Middle frontal gyrus (tissue), 1 donor: ENCODE data around the gene POU6F1.

ENCODE experiments used
- DNase-seq: peaks from one replicate; pipeline ENCODE4 v3.0.0-alpha.2; 2015; ENCODE audit warnings: low spot score; ENCODE audit errors: extremely low spot score

The POU6F1 gene

DNA sequence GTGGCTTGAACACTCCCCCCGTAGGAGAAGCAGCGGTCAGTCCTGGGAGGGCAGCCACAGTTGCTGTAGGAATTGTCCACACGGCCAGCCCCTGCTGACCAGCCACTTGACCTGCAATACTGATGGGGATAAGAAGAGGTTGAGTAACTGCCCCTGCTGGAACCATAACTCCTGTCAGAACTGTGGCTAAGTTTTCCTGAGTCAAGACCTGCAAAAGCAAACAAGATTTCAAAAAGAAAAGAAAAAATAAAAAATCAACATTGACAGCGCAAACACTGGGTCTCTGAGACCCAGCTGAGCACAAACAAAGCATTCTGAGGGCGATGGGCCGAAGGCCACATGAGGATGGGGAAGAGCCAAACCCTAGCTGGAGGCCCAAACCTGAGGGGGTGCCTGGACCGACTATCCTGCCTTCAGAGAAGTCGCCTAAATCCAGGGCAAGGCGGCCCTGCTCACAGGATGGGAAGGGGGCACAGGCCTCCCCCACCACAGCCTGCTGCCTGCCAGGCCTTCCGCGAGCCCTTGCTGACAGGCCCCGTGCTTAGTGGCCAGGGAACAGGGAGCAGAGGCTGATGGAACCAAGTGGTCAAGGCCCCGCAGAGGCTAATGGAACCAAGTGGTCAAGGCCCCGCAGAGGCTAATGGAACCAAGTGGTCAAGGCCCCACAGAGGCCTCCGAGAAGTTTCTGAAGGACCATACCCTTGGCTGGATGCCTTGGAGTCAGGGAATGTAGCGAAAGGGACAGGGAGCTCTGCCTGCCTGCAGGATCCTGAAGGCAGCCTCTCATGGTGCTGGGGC, 19.1 kb downstream of the POU6F1 start:
- DNase-seq: no peak

DNA sequence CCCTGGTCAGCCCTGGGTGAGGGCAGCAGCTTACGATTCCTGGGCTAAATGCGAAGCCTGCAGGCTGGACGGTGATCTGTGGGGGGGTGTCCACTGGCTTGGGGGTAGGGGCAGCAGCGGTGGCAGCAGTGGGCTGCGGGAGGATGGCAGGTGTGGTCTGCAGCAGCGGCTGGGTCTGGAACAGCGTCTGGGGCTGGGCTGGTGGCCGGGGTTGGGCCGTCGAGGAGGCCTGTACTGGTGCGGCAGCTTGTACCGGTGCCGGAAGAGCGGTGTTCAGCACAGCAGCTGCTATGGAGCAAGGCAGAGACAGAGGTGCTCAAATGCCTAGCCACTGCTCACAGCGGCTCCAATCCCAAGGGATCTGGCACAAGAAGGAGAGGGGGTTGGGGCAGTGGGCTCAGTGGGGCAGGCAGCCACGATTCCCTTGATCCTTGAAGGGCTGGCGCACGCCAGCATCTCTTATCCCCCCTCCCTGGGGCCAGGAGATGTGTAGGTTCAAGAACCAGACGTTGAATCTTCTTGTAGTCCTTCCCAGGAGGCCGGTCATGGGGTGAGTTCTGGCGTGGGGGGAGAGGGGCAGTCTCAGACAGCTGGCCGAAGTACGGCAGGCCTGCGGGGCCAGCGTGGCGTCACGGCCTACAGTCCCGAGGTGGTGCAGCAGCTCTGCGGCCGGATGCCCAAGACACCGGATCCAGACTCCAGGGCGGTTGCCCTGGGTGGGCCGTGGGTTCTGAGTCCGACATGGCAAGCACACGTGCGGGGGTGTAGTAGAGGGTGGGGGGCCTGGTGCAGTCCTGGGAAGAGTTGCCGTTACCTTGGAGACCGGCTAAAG, 19.9 kb downstream of the POU6F1 start:
- DNase-seq: no peak

DNA sequence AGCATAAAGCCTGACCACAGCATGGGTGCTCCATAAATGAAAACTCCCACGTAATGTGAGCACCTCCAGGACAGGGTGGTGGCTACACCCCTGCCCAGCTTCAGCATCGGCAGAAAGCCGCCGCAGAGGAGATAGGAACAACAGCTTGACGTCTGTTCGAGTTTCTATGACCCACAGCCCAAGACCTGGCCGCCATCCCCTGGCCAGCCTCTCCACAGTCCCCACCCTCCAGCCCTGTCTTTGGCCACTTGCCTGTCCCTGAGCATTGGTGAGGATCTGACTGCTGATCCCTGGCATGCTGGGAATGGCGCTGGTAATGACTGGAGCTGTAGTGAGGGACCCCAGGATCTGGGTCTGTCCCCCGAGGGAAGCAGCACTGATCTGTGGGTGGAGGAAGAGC, 21.3 kb downstream of the POU6F1 start:
- DNase-seq: no peak

DNA sequence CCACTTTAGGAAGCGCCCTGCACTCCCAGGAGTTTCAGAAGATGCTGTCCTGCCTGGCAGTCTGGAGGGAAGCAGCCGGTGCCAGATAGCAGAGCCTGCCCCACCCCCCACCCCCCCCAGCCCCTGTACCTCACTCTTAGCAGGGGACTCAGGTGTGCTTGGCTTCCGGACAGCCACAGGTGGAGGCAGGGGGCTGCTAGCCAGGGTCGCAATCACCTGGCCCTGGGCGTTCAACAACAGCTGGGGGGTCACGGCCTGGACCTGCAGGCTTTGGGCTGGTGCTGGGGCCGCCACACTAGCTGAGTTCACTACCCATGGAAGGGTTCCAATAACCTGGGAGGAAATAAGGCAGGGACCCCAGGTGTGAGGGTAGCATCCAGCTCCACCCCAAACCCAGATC, 22.0 kb downstream of the POU6F1 start:
- DNase-seq: no peak

DNA sequence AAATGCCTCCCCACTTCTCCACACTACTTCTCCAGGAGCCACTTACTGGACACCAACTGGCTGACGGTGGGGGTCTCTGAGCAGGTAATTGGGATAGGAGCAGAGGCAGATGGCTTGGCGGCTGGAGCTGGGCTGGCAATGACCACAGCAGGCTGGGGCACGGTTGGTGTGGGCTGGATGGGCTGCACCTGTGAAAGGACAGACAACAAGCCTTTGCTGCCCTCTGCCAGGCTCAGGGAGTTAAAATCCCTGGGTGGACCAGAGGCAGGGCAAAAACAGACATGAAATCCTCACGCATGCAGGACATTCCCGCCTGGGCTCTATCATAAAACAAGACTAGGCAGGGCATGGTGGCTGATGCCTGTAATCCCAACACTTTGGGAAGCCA, 25.6 kb downstream of the POU6F1 start:
- no peak for DNase-seq

DNA sequence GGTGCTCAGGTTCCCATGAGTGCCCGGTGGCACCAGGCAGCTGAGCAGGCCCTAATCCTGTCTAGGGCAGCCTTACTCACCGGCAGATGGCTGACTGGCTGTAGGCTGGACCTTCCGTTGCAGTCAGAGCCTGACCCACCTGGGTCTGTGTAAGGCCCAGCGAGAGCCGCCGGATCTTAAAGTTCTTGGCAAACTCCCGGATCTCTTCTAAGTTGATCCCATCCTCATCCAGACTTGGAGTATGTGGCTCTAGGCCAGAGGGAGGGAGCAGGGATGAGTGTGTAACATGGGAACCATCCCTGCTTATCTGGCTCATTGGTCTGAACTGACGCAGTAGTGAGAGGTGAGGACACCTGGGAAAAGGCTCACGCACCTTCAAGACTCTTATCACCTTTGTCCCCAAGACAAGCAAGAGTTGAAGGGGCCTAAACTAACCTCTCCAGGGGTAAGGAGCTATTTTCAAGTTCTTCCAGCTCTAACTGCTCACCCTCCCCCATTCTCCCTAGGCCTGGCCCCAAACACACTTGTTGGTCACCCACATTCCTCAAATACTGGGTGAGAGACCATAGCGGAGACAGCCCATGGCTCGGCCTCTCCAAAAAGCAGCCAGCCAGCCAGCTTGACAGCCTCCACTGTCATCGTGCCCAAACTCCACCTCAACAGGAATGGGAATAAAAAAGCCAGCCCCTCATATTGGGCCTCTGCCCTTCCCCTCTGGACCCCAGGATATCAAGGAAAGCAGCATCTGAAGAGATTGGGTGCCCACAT, 26.2 kb downstream of the POU6F1 start:
- no peak for DNase-seq

DNA sequence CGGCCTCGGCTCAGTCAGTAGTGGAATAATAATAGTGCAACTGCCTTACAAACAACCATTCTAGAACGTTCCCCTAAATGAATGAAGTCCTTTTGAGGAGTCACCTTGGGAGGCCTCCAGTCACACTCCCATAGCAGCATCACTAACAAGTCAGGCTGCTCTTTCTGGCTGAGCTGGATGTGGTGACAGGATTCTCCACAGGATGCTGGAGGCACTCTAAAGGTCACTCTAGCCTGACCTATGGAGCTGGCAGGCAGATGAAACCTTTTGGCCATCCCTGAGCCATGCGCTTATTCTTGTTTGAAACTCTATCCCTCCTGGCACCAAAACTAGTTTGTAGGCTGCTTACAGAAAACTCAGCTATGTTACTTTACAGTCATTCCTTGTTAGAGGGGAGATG, 27.0 kb downstream of the POU6F1 start:
- DNase-seq: no peak

DNA sequence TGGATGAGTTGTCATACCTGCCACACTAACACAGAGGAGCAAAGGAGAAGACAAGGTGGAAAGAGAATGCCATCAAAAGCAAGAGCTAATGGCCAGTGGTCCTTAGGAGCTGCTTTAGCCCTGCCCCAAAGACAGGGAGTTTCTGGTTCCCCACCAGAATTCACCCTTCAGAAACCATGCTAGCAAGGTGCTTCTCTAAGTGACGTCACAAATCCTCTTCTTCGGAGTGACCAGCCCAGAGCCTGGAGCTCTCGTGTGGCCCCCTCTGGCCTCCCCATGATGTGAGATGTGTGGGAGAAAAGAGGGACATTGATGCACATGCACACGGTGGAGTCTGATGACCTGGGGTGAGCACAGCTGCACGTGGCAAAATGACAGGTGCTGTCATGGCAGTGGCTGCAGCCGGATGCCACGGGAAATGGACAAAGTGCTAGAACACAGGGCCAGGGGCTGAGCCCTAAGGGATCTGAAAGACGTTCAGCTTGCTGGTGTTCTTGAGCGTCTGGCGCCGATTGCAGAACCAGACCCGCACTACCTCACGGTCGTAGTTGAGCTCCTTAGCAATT, 28.0 kb downstream of the POU6F1 start:
- no peak for DNase-seq

DNA sequence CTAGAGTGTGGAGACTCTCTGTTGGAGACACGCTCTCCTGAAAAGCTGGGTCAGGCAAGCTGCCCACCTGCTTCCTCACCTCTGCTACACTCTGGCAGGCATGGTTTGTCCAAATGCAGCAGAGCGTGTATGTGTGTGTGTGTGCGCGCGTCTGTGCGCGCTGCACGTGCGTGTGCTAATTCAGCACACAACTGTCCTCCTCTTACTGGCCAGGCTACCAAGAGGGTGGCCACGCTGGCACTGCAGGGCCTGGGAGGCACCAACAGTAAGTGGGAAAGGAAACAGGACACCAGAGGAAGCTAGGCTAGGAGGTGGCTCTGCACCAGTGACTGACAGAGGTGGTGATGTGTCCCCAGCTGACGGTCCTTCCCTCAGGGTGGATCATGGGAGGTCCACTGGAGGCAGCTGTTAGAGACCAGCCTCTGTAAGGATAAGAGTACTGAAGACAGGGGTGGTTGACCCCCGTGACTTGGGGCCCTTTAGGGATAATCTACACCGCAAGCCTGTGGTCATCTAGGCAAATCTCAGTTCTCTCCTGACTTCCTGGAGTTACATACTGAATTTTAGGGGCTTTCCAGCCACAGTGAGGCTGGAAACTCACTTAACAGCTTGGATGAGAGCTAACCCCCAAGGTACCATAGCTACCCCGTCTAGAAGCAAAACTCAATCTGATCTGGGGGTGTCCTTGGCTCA, 29.4 kb downstream of the POU6F1 start:
- DNase-seq: no peak

DNA sequence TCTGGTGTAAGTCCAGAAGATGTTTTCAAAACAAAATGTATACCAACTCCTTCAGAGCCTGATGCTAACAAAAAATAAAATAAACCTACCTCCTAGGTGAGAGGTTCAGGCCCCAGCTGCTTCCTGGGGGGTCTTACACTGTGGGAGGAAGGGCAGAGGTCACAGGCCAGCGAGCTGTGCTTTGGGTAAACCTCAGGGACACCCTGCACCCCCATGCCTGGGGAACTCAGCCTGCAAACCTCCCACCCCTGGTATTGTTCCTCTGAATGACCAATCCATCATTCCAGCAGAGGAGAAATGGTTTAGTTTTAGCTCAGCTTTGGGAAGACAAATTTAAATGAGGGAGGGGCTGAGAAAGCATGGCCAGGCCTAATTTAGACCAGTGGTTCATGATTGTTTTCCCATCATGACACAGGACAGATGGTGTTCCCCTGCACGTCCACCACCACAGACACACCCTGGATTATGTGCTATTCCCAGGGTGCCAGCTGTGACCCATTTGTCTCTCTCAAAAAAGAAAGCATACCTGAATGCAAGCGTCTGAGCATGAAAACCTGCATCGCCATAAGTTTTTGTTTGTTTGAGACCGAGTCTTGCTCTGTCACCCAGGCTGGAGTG, 30.4 kb downstream of the POU6F1 start:
- no peak for DNase-seq

DNA sequence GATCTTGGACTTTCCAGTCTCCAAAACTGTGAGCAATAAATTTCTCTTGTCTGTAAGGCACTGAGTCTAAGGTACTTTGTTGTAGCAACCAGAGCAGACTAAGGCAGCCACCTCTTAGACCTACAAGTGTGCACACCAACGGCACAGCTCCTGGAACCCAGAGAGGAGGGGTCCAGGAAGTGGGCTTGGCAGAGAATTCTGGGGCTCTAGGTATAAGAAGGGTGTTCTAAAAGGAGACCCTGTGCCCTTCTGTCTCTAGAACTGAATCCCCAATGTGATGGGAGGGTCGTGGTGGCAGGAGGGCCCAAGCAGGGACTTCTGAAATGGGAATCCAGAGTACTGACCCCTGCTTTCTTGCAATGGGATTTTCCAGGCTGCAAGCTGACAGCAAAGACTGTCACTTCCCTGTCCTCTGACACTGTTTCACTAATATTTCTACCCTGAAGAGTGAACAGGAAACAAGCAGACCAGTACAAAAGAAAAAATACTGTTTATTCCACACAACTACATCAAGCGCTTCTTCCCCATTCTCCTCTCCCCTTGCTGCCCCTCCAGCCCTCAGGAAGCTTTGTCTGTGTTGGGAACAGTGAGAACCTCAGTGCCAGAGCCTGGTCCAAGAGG, 31.3 kb downstream of the POU6F1 start:
- DNase-seq: no peak

DNA sequence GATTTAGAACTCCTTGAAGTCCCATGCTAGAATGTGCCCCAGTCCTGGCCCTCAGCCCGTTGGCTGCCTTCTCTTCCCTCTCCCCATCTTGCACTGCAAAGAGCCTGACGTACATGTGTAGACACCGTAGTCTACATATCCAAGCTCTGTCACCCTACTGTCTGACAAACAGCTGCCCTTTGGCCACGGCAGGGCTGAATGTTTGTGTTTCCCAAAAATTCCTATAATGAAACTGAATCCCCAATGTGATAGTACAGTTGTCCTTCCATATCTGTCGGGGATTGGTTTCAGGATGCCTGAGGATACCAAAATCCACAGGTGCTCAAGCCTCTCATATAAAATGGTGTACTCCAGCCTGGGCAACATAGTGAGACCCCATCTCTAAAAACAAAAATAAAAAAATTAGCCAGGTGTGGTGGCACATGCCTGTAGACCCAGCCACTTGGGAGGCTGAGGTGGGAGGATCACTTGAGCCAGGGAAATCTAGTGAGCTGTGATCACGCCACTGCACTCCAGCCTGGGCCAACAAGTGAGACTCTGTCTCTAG, 32.6 kb downstream of the POU6F1 start:
- no peak for DNase-seq

DNA sequence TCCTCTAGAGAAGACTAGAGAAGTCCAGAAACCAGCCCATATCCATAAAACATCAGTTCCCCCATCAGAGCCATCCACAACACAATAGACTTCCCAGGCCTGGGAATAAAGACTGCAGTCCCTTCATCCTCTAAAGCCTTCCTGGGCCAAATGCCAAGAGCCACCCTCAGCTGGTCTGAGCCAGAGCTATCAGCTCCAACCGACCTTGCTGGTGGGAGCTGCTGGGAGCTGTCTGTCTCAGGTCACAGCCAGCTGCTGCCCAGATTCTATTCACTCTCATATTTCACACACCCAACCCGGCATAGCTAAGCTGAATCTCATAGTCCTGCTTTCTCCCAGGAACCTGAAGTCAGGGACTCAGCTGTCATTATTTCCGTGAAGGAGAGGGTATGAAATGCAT, 34.0 kb downstream of the POU6F1 start:
- DNase-seq: no peak

DNA sequence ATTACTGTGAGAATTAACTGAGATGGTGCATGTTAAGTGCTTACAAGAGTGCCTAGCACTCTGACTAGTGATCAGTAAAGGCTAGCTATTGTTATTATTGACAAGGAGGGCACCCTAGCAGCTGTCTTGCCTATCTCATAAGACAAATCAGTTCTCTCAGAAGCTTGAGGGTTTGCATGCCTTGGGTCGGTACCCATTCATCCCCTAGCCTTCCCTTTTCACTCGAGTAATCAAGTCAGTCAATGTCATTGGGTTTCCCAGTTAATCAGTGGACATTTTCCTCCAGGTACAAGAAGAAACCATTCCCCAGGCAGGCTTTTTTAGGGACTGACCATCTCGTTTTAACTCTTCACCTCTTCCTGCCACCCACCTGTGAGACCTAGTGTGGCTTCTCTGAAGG, 34.5 kb downstream of the POU6F1 start:
- no peak for DNase-seq

DNA sequence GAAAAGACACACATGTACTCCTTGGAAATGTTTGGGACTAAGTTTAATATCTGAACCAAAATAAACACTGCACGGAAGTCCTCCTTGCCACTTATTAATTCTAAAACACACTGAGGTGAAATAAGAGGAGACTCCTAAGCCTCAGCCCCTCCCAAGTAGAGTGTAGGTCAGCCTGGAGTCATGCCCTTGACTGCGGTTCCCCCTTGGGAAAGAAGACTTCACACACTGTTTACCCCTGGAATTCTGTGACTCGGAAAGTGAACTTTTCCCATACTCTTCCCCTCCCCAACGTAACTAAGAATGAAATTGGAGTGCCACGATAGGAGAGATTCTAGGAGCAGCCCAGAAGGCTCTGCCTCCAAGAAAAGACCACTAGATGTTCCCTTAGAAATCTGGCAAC, 36.3 kb downstream of the POU6F1 start:
- DNase-seq: no peak

DNA sequence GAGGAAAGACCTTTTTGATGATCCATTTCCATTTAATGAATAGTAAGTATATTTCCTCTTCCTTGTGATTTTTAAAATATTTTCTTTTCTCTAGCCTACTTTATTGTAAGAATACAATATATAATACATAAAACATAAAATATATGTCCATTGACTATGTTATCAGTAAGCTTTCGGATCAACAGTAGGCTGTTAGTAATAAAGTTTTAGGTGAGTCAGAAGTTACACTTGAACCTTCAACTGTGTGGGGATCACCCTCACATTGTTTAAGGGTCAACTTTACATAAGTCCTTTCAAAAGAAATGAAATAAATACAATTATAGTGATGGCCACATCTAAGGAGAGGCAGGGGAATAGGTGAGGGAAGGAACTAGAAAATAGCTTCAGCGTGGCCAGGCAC, 40.0 kb downstream of the POU6F1 start:
- DNase-seq: no peak

DNA sequence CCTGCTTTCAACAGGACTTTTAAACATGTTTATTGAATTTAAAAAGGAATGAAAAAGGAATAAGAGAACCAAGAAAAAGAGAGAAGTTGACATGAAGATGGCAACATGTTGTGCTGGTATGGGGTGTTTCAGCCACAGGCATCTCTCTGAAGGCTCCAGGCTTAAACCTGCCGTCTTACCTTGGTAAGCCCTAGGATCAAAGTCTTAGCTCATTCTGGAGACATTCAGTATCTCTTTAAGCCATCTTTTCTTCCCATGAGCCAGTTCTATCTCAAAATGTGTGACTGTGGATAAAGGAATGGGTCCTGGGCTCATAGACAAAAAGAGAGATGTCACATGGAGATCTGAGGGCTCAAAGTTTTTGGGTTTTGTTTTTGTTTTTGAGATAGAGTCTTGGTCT, 43.4 kb downstream of the POU6F1 start:
- no peak for DNase-seq

DNA sequence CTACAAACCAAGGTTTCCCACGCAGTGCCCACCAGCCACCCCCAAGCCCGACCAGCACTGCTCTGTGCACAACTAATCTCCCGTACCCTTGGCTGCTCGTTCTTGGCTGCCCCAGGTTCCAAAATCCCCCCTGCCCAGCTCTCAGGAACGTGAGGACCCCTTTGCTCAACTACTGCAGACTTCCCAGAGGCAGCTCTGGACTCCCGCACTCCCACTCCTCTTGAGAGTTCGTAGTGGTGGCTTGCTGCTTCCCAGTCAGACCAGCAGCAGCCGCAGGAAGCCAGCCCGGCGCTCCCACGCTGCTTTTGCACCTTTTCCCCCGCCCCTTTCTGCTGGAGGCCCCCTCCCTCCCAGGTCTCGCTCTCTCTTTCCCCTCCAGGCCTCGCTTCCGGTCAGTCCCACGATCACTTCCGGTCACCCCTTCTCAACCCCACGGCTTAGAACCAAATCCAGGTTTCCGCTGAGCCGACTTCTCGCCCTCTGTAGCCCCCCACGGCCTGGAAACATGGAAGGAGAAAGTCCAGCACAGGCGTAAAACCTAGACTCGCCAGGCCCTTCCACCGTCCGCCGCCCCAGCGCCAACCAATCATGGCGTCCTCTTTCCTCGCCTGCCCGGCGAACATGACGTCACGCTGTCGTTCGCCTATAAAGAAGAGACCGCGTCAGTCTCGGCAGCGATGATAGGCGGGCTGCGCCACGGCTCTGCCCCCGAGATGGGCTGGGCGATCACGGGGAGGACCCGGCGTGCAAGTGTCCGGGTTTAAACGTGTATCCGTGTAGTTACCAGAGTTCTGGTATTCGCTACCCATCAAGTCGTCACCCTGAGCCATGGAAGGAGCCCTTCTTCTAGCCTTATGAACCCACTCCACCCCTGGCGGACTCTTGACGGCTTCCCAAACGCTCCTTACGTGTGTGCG, 45.1 kb downstream of the POU6F1 start, which contains the start of gene TFCP2:
Gene TFCP2 (minus strand): TSS at position 621 of the 917 bp plus-strand sequence. CDS start 713 bp downstream, outside the sequence.
- peak; percentile 92 for DNase-seq
